HEK293 (cell line): Measurements from ENCODE around the gene AP3B1.
A peak's percentile ranks its signal among the peaks of the same experiment; 100 is the strongest.

Experiments used
- CTCF ChIA-PET: fragments of 350-600 bp; formaldehyde crosslinking; extraction: SDS; loops from one replicate; lab custom pipeline; 2021; ENCODE audit warnings: antibody characterized with exemption; lab: Yijun Ruan, JAX
- POLR2A ChIA-PET: fragments of 300-600 bp; formaldehyde crosslinking; extraction: SDS; loops from one replicate; lab custom pipeline; 2020; ENCODE audit warnings: antibody characterized with exemption, inconsistent platforms; lab: Yijun Ruan, JAX
- H3K27ac ChIP-seq: fragments of 200-500 bp; sonication (Bioruptor generic); 2 replicates; pipeline ENCODE4 v1.5.1; 2014; ENCODE audit warnings: low read depth, low read length, control low read depth, inconsistent platforms; ENCODE audit errors: extremely low read depth
- H3K36me3 ChIP-seq, 2 experiments: fragments of 200-500 bp in 1 of 2; sonication (Bioruptor generic) in 1 of 2; 1 replicate in 1 of 2; 2 replicates in 1 of 2; pipeline ENCODE4 v1.5.1; 2014 to 2017; ENCODE audit warnings: inconsistent platforms in 2 of 2, low read length in 2 of 2; ENCODE audit not compliant: control insufficient read depth in 2 of 2, insufficient read depth in 1 of 2
- H3K4me1 ChIP-seq: fragments of 200-500 bp; sonication (Bioruptor generic); 2 replicates; pipeline ENCODE4 v1.5.1; 2014; ENCODE audit warnings: mild to moderate bottlenecking, low read length, inconsistent platforms; ENCODE audit not compliant: control insufficient read depth, insufficient read depth
- H3K4me3 ChIP-seq: 2 replicates; pipeline ENCODE4 v1.5.1; 2011; ENCODE audit warnings: low read depth, mild to moderate bottlenecking, control low read depth, low read length, moderate library complexity
- H3K9me3 ChIP-seq: fragments of 200-500 bp; sonication (Bioruptor generic); 2 replicates; pipeline ENCODE4 v1.5.1; 2014; ENCODE audit warnings: low read depth, low read length, inconsistent platforms; ENCODE audit not compliant: control insufficient read depth, insufficient read depth
- FEZF1 ChIP-seq: fragments of 450-650 bp; formaldehyde crosslinking; IDR thresholded peaks from 2 replicates; pipeline ENCODE4 v1.5.1; 2016; ENCODE audit warnings: missing biosample characterization, missing genetic modification characterization
- GFI1B ChIP-seq: fragments of 450-650 bp; formaldehyde crosslinking; IDR thresholded peaks from 2 replicates; pipeline ENCODE4 v1.5.1; 2016; ENCODE audit warnings: missing biosample characterization, missing genetic modification characterization
- GLI2 ChIP-seq: fragments of 450-650 bp; formaldehyde crosslinking; IDR thresholded peaks from 2 replicates; pipeline ENCODE4; 2017; ENCODE audit warnings: missing biosample characterization, missing genetic modification characterization, low read depth, borderline replicate concordance
- PRDM1 ChIP-seq: fragments of 450-650 bp; formaldehyde crosslinking; IDR thresholded peaks from 2 replicates; pipeline ENCODE4; 2016; ENCODE audit warnings: missing biosample characterization, missing genetic modification characterization
- PRDM4 ChIP-seq: fragments of 450-650 bp; formaldehyde crosslinking; IDR thresholded peaks from 2 replicates; pipeline ENCODE4 v1.5.1; 2017; ENCODE audit warnings: missing biosample characterization, missing genetic modification characterization
- PRDM6 ChIP-seq: fragments of 450-650 bp; formaldehyde crosslinking; IDR thresholded peaks from 2 replicates; pipeline ENCODE4 v1.5.1; 2017; ENCODE audit warnings: missing biosample characterization, missing genetic modification characterization
- SP2 ChIP-seq: fragments of 450-650 bp; formaldehyde crosslinking; IDR thresholded peaks from 2 replicates; pipeline ENCODE4 v1.5.1; 2016; ENCODE audit warnings: missing biosample characterization, missing genetic modification characterization
- TCF7L2 ChIP-seq: IDR thresholded peaks from 2 replicates; pipeline ENCODE4 v1.6.1; 2011; ENCODE audit warnings: low read depth, mild to moderate bottlenecking, inconsistent platforms, low read length, moderate library complexity, borderline replicate concordance
- WT1 ChIP-seq: fragments of 450-650 bp; formaldehyde crosslinking; IDR thresholded peaks from 2 replicates; pipeline ENCODE4 v1.5.1; 2016; ENCODE audit warnings: missing biosample characterization, missing genetic modification characterization
- ZNF19 ChIP-seq: fragments of 450-650 bp; formaldehyde crosslinking; IDR thresholded peaks from 2 replicates; pipeline ENCODE4; 2016; ENCODE audit warnings: missing biosample characterization, missing genetic modification characterization, low read depth
- ZNF214 ChIP-seq: fragments of 450-650 bp; formaldehyde crosslinking; IDR thresholded peaks from 2 replicates; pipeline ENCODE4 v1.5.1; 2017; ENCODE audit warnings: missing biosample characterization, mild to moderate bottlenecking, missing genetic modification characterization, borderline replicate concordance
- ZNF24 ChIP-seq: fragments of 450-650 bp; formaldehyde crosslinking; IDR thresholded peaks from 2 replicates; pipeline ENCODE4 v1.5.1; 2016; ENCODE audit warnings: missing biosample characterization, missing genetic modification characterization
- ZNF292 ChIP-seq: fragments of 450-650 bp; formaldehyde crosslinking; IDR thresholded peaks from 2 replicates; pipeline ENCODE4 v1.5.1; 2016; ENCODE audit warnings: low read depth, missing biosample characterization, missing genetic modification characterization, borderline replicate concordance
- ZNF510 ChIP-seq: fragments of 450-650 bp; formaldehyde crosslinking; IDR thresholded peaks from 2 replicates; pipeline ENCODE4 v1.5.1; 2018; ENCODE audit warnings: mild to moderate bottlenecking, missing genetic modification characterization, missing biosample characterization; ENCODE audit not compliant: insufficient replicate concordance
- ZNF621 ChIP-seq: fragments of 450-650 bp; formaldehyde crosslinking; IDR thresholded peaks from 2 replicates; pipeline ENCODE4 v1.5.1; 2017; ENCODE audit warnings: missing biosample characterization, missing genetic modification characterization
- ZNF768 ChIP-seq: fragments of 450-650 bp; formaldehyde crosslinking; IDR thresholded peaks from 2 replicates; pipeline ENCODE4 v1.5.1; 2018; ENCODE audit warnings: missing biosample characterization, mild to moderate bottlenecking, missing genetic modification characterization
- ZNF777 ChIP-seq: fragments of 450-650 bp; formaldehyde crosslinking; IDR thresholded peaks from 2 replicates; pipeline ENCODE4 v1.5.1; 2017; ENCODE audit warnings: missing biosample characterization, missing genetic modification characterization, borderline replicate concordance

AP3B1 gene

GRCh38 chr5:77963795-77964194, 330.7 kb downstream of the AP3B1 start:
- CTCF ChIA-PET: interaction anchor here (1.0 kb wide), 1 partner anchor 819 kb away, joined by 4 read pairs; no protein-coding TSS in a partner anchor
- H3K4me3 ChIP-seq: no peak overlapping the region
- no peak overlapping the region for H3K27ac ChIP-seq
- TF ChIP-seq ZNF19 (tag by site-specific recombination): no peak
- peak; percentile 16; the same call in 1 of the 2 replicates for TF ChIP-seq ZNF768 (tag by site-specific recombination)
- H3K4me1 ChIP-seq: no peaks in the 10 kb centered on the region
- H3K9me3 ChIP-seq: no peaks in the 10 kb centered on the region
- POLR2A ChIA-PET: no interaction called here
- H3K36me3 ChIP-seq: no peaks in the 10 kb centered on the region

GRCh38 chr5:77960863-77961396, 333.6 kb downstream of the AP3B1 start:
- H3K9me3 ChIP-seq: no peaks in the 10 kb centered on the region
- no peaks in the 10 kb centered on the region for H3K4me1 ChIP-seq
- H3K27ac ChIP-seq: no peak overlapping the region
- ChIA-PET POLR2A (no interaction called here), CTCF (interaction anchor here (0.7 kb wide), 2 partner anchors 87 to 276 kb away, joined by 4 to 6 read pairs; no protein-coding TSS in a partner anchor)
- no peak for TF ChIP-seq ZNF292 (tag by site-specific recombination)
- TF ChIP-seq ZNF510: no peak
- peak; percentile 41; the same call in 1 of the 2 replicates for TF ChIP-seq WT1 (tag by site-specific recombination)
- peak; percentile 91; the same call in 1 of the 2 replicates for TF ChIP-seq ZNF214
- 0 out of 2 replicates have a peak, but pooled peaks have one; percentile 26 for TF ChIP-seq ZNF24 (tag by site-specific recombination)
- TF ChIP-seq FEZF1 (tag by site-specific recombination): peak; percentile 59
- no peak for TF ChIP-seq ZNF621 (tag by site-specific recombination)
- peak; percentile 29; the same call in 1 of the 2 replicates for TF ChIP-seq PRDM1 (tag by site-specific recombination)
- 0 out of 2 replicates have a peak, but pooled peaks have one; percentile 25 for TF ChIP-seq PRDM6 (tag by site-specific recombination)
- TF ChIP-seq GFI1B (tag by site-specific recombination): peak; percentile 56; the same call in 1 of the 2 replicates
- TF ChIP-seq GLI2 (tag by site-specific recombination): no peak
- 0 out of 2 replicates have a peak, but pooled peaks have one; percentile 31 for TF ChIP-seq TCF7L2
- H3K36me3 ChIP-seq: no peaks in the 10 kb centered on the region
- no peak overlapping the region for H3K4me3 ChIP-seq

- H3K9me3 ChIP-seq: no peaks in the 10 kb centered on the region
- H3K4me1 ChIP-seq: no peaks in the 10 kb centered on the region
- ChIA-PET POLR2A (no interaction called here), CTCF (no interaction called here)
- TF ChIP-seq ZNF777 (tag by site-specific recombination): no peak
- no peak for TF ChIP-seq SP2 (tag by site-specific recombination)
- peak; percentile 79 for TF ChIP-seq PRDM4 (tag by site-specific recombination)
- no peaks in the 10 kb centered on the region for H3K36me3 ChIP-seq
- H3K27ac ChIP-seq: no peak overlapping the region
- no peak overlapping the region for H3K4me3 ChIP-seq
Measured at GRCh38 chr5:77960305-77960704, 334.2 kb downstream of the AP3B1 start.
